HK-2 (cell line): ENCODE data around the gene PCDHGA3.
"Not testable (repeated sequence)": the region's sequence is repeated elsewhere in the genome, so short reads cannot be mapped to it uniquely, and the experiment has no call there.

Source experiments
- DNase-seq: peaks from one replicate; pipeline ENCODE4 v3.0.0-alpha.2; 2018; ENCODE audit not compliant: unreplicated experiment

PCDHGA3 gene

GRCh38 chr5:141346017-141346416, 2.4 kb downstream of the PCDHGA3 start:
- not testable (repeated sequence) for DNase-seq

DNA sequence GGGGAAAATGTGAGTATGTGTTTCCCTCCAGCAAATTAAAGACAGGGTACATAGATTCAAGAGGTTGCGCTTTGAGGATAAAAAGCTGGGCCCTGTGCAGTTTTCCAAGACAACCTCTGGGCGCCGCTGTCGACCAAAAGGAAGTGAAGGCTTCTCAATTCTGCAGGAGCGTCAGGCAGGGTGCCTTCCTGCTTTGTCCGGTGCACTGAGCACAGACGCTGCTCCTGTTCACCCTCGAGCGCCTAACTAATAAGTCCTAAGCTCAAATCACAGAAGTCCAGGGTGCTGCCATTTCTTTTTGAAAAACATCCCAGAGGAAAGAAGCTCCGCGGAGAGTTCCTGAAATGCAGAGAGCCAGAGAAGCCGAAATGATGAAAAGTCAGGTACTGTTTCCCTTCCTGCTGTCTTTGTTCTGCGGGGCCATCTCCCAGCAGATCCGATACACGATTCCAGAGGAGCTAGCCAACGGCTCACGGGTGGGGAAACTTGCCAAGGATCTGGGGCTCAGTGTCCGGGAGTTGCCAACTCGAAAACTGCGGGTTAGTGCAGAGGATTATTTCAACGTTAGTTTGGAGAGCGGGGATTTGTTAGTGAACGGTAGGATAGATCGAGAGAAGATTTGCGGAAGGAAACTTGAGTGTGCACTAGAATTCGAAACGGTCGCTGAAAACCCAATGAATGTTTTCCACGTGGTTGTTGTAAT, 6.4 kb downstream of the PCDHGA3 start, which contains the start of gene PCDHGB1:
PCDHGB1 (plus strand) TSS at position 183 of the 703 bp plus-strand sequence; CDS start at position 345, 162 bp downstream.
- DNase-seq: peak; percentile 10

DNA sequence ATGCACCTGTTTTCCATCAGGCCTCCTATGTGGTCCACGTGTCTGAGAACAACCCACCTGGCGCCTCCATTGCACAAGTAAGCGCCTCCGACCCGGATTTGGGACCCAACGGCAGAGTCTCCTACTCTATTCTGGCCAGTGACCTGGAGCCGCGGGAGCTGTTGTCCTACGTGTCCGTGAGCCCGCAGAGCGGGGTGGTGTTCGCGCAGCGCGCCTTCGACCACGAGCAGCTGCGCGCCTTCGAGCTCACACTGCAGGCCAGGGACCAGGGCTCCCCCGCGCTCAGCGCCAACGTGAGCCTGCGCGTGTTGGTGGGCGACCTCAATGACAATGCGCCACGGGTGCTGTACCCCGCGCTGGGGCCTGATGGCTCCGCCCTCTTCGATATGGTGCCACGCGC, 8.0 kb downstream of the PCDHGA3 start:
- no peak for DNase-seq

DNA sequence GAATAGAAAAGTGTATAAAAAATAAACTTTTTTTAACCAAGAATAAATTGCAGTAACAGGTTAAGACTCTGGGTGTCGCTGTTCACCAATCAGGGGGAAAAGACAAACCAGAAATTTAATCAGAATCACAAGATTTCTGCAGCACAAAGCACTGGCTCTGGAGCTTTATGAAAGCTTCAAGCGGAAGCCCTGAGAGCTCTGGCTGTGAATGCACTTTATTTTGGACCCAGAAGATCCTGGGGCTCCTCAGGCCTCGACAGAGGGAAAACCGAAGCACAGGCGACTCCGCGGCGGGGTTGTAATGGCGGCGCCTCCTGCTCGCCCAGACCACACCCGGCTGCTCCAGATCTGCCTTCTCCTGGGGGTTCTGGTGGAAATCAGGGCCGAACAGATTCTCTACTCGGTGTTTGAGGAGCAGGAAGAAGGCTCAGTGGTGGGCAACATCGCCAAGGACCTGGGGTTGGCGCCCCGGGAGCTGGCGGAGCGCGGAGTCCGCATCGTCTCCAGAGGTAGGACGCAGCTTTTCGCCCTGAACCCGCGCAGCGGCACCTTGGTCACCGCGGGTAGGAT, 11.4 kb downstream of the PCDHGA3 start, which contains the start of gene PCDHGA4:
PCDHGA4 (plus strand) TSS at position 122 of the 570 bp plus-strand sequence; CDS start at position 209, 87 bp downstream.
- no peak for DNase-seq

- no peak for DNase-seq
These were observed 12.0 kb downstream of the PCDHGA3 start for GRCh38 chr5:141355641-141356040.

GRCh38 chr5:141356133-141356532, 12.5 kb downstream of the PCDHGA3 start:
- DNase-seq: no peak

DNA sequence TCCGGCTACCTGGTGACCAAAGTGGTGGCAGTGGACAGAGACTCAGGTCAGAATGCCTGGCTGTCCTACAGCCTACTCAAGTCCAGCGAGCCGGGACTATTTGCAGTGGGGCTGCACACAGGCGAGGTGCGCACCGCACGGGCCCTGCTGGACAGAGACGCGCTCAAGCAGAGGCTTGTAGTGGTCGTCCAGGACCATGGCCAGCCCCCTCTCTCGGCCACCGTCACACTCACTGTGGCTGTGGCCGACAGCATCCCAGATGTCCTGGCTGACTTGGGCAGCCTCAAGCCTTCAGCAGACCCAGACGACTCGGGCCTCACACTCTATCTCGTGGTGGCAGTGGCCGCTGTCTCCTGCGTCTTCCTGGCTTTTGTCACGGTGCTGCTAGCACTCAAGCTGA, 13.3 kb downstream of the PCDHGA3 start:
- no peak for DNase-seq

GRCh38 chr5:141359790-141360426, 16.3 kb downstream of the PCDHGA3 start, which contains the start of gene PCDHGB2:
Gene PCDHGB2 (plus strand): TSS chr5:141359994. CDS start chr5:141360136, 142 bp downstream.
- DNase-seq: no peak

DNA sequence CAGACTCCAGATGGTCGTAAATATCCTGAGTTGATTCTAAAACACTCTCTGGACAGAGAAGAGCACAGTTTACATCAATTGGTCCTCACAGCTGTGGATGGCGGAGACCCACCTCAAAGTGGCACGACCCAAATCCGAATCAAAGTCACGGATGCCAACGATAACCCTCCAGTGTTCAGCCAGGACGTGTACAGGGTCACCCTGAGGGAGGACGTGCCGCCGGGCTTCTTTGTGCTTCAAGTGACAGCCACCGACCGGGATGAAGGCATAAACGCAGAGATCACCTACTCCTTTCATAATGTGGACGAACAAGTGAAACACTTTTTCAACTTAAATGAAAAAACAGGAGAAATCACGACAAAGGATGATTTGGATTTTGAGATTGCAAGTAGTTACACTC, 17.1 kb downstream of the PCDHGA3 start:
- no peak for DNase-seq

- DNase-seq: no peak
These were observed 19.1 kb downstream of the PCDHGA3 start for GRCh38 chr5:141362719-141363118.

GRCh38 chr5:141363952-141364660, 20.5 kb downstream of the PCDHGA3 start, which contains the start of gene PCDHGA5:
Gene PCDHGA5 (plus strand): TSS chr5:141364162. CDS start chr5:141364331, 169 bp downstream.
- DNase-seq: no peak

- no peak for DNase-seq
These were observed 22.6 kb downstream of the PCDHGA3 start for GRCh38 chr5:141366016-141366896.

GRCh38 chr5:141369994-141370848, 26.6 kb downstream of the PCDHGA3 start, which contains the start of gene PCDHGB3:
Gene PCDHGB3 (plus strand): TSS chr5:141370242. CDS start chr5:141370395, 153 bp downstream.
- DNase-seq: no peak

DNA sequence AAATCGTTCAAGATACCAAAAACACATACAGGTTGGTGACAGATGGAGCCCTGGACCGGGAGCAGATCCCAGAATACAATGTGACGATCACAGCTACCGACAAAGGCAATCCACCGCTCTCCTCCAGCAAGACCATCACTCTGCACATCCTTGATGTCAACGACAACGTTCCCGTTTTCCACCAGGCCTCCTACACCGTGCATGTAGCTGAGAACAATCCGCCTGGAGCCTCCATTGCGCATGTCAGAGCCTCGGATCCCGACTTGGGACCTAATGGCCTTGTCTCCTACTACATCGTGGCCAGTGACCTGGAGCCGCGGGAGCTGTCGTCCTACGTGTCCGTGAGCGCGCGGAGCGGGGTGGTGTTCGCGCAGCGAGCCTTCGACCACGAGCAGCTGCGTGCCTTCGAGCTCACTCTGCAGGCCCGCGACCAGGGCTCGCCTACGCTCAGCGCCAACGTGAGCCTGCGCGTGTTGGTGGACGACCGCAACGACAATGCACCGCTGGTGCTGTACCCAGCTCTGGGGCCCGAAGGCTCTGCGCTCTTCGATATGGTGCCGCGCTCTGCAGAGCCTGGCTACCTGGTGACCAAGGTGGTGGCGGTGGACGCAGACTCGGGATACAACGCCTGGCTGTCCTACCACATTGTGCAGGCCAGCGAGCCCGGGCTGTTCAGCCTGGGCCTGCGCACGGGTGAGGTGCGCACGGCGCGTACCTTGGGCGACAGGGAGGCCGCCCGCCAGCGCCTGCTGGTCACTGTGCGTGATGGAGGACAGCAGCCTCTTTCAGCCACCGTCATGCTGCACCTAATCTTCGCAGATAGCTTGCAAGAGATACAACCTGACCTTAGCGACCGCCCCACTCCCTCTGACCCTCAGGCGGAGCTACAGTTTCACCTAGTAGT, 28.2 kb downstream of the PCDHGA3 start:
- no peak for DNase-seq

DNA sequence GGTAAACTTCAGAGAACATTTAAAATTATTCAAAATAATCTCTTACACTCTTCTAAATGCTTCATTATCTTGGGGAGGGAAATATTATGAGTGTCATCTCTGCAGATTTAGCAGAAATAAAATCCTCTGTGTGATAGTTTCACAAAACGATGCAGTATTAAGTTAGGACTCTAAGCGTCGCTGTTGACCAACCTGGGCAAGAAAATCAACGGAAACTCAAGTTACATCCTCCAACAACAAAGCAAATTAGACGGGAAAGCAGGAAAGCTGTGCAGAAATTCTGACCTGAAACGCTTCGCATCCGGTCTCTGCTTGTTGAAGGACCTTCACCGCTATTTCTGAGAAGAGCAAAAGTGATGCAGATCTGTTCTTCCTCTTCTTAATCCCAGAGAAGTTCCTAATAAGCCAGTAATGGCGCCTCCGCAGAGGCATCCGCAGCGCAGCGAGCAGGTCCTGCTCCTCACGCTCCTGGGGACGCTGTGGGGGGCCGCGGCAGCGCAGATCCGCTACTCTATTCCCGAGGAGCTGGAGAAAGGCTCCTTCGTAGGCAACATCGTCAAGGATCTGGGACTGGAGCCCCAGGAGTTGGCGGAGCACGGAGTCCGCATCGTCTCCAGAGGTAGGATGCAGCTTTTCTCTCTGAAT, 30.2 kb downstream of the PCDHGA3 start, which contains the start of gene PCDHGA6:
PCDHGA6 (plus strand) TSS at position 219 of the 645 bp plus-strand sequence; CDS start at position 412, 193 bp downstream.
- no peak for DNase-seq

- no peak for DNase-seq
These were observed 31.0 kb downstream of the PCDHGA3 start for GRCh38 chr5:141374627-141375026.

DNA sequence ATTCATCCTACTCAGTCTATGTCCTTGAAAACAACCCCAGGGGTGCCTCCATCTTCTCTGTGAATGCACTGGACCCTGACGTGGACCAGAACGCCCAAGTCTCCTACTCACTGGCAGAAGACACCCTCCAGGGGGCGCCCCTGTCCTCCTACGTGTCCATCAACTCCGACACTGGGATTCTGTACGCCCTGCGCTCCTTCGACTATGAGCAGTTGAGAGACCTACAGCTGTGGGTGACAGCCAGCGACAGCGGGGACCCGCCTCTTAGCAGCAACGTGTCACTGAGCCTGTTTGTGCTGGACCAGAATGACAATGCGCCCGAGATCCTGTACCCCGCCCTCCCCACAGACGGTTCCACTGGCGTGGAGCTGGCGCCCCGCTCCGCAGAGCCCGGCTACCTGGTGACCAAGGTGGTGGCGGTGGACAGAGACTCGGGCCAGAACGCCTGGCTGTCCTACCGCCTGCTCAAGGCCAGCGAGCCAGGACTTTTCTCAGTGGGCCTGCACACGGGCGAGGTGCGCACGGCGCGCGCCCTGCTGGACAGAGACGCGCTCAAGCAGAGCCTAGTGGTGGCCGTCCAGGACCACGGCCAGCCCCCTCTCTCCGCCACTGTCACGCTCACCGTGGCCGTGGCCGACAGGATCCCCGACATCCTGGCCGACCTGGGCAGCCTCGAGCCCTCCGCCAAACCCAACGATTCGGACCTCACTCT, 32.0 kb downstream of the PCDHGA3 start:
- DNase-seq: not testable (repeated sequence)
